ENCODE data around the gene KIAA1328. TPM values are rescaled to one million over a fixed set of nuclear protein-coding genes. Genes with fewer than 3 reads are reported as not detected.

KIAA1328 gene
- total RNA-seq, 4 donors from 2014 or later: 21.2 to 26.6 (median 24.8) TPM

GRCh38 chr18:36885981-36886380 lies 57.1 kb downstream of the KIAA1328 start:
- peaks cover 21 to 24% of the 10 kb centered on the region in 2 donors for H3K4me1 ChIP-seq
- no peak for DNase-seq
- intact Hi-C loops (cut with DNase I): no loop called here
- H3K9me3 ChIP-seq: no peaks in the 10 kb centered on the region
- H3K36me3 ChIP-seq: no peaks in the 10 kb centered on the region
- no peak overlapping the region for H3K4me3 ChIP-seq (replicated peaks in 1 of 3)
- TF ChIP-seq CTCF (IDR thresholded peaks at IDR 0.05) (no peak), POLR2A (IDR thresholded peaks at IDR 0.05) (no peak)
- WGBS, 2 donors: 89 to 93% methylated on average over 2 of the region's 2 CpGs
- no peaks in the 10 kb centered on the region for H3K27me3 ChIP-seq
- H3K27ac ChIP-seq: peak overlapping the region in 1 of 3 donors; percentile 61

GRCh38 chr18:36887114-36887513 lies 58.2 kb downstream of the KIAA1328 start:
- no peaks in the 10 kb centered on the region for H3K27me3 ChIP-seq
- H3K27ac ChIP-seq: peak overlapping the region in 2 of 3 donors; percentile 55 to 61
- H3K9me3 ChIP-seq: no peaks in the 10 kb centered on the region
- no peak for DNase-seq
- H3K4me1 ChIP-seq: peaks cover 21 to 24% of the 10 kb centered on the region in 2 donors
- no peaks in the 10 kb centered on the region for H3K36me3 ChIP-seq
- TF ChIP-seq POLR2A (IDR thresholded peaks at IDR 0.05): no peak
- TF ChIP-seq CTCF (IDR thresholded peaks at IDR 0.05): no peak
- intact Hi-C loops (cut with DNase I): no loop called here
- no peak overlapping the region for H3K4me3 ChIP-seq (replicated peaks in 1 of 3)

- intact Hi-C loops (cut with DNase I): no loop called here
- H3K27ac ChIP-seq: peak overlapping the region in 1 of 3 donors; percentile 61
- no peaks in the 10 kb centered on the region for H3K9me3 ChIP-seq
- H3K36me3 ChIP-seq: no peaks in the 10 kb centered on the region
- H3K4me1 ChIP-seq: peaks cover 21 to 24% of the 10 kb centered on the region in 2 donors
- no peak for DNase-seq
- TF ChIP-seq CTCF (IDR thresholded peaks at IDR 0.05) (no peak), POLR2A (IDR thresholded peaks at IDR 0.05) (no peak)
- no peaks in the 10 kb centered on the region for H3K27me3 ChIP-seq
- 83 to 84% methylated on average over 1 of the region's 1 CpG for WGBS, 2 donors
- H3K4me3 ChIP-seq (replicated peaks in 1 of 3): no peak overlapping the region
Measured at GRCh38 chr18:36887864-36888263, 58.9 kb downstream of the KIAA1328 start.

GRCh38 chr18:36888778-36889177 lies 59.9 kb downstream of the KIAA1328 start:
- Histone ChIP-seq H3K4me3 (replicated peaks in 1 of 3) (no peak overlapping the region), H3K27ac (no peak overlapping the region), H3K27me3 (no peaks in the 10 kb centered on the region), H3K9me3 (no peaks in the 10 kb centered on the region), H3K36me3 (no peaks in the 10 kb centered on the region), H3K4me1 (peaks cover 21 to 24% of the 10 kb centered on the region in 2 donors)
- no peak for DNase-seq
- intact Hi-C loops (cut with DNase I): no loop called here
- TF ChIP-seq CTCF (IDR thresholded peaks at IDR 0.05) (no peak), POLR2A (IDR thresholded peaks at IDR 0.05) (no peak)

- Histone ChIP-seq H3K9me3 (no peaks in the 10 kb centered on the region), H3K36me3 (no peaks in the 10 kb centered on the region), H3K4me1 (peaks cover 21 to 24% of the 10 kb centered on the region in 2 donors), H3K4me3 (replicated peaks in 1 of 3) (no peak overlapping the region), H3K27ac (no peak overlapping the region), H3K27me3 (no peaks in the 10 kb centered on the region)
- WGBS, 2 donors: 78 to 79% methylated on average over 1 of the region's 1 CpG
- intact Hi-C loops (cut with DNase I): no loop called here
- TF ChIP-seq POLR2A (IDR thresholded peaks at IDR 0.05) (no peak), CTCF (IDR thresholded peaks at IDR 0.05) (no peak)
- DNase-seq: no peak
Measured at GRCh38 chr18:36889321-36889720, 60.4 kb downstream of the KIAA1328 start.
